Ishikawa (cell line): ENCODE measurements around the gene SEMA4C.
A peak's percentile ranks its signal among the peaks of the same experiment; 100 is the strongest.

ENCODE experiments used
- CEBPB ChIP-seq: IDR thresholded peaks from 2 replicates; pipeline ENCODE4 v1.6.1; 2012
- CREB1 ChIP-seq: IDR thresholded peaks from 2 replicates; pipeline ENCODE4 v1.6.1; 2012; ENCODE audit warnings: low read depth
- EGR1 ChIP-seq: IDR thresholded peaks from 2 replicates; pipeline ENCODE4 v1.6.1; 2012
- EP300 ChIP-seq: IDR thresholded peaks from 2 replicates; pipeline ENCODE4 v1.6.1; 2012; ENCODE audit warnings: borderline replicate concordance
- FOXM1 ChIP-seq: IDR thresholded peaks from 2 replicates; pipeline ENCODE4 v1.6.1; 2012; ENCODE audit warnings: low read depth, borderline replicate concordance
- MAX ChIP-seq: IDR thresholded peaks from 2 replicates; pipeline ENCODE4 v1.6.1; 2012
- NFIC ChIP-seq: IDR thresholded peaks from 2 replicates; pipeline ENCODE4 v1.6.1; 2012
- RAD21 ChIP-seq: IDR thresholded peaks from 2 replicates; pipeline ENCODE4 v1.6.1; 2012; ENCODE audit warnings: low read depth
- REST ChIP-seq: IDR thresholded peaks from 2 replicates; pipeline ENCODE4 v1.6.1; 2012; ENCODE audit warnings: low read depth, mild to moderate bottlenecking
- TAF1 ChIP-seq: IDR thresholded peaks from 2 replicates; pipeline ENCODE4 v1.6.1; 2012; ENCODE audit warnings: low read depth, mild to moderate bottlenecking
- TCF12 ChIP-seq: IDR thresholded peaks from 2 replicates; pipeline ENCODE4 v1.6.1; 2012; ENCODE audit warnings: low read depth
- TEAD4 ChIP-seq: IDR thresholded peaks from 2 replicates; pipeline ENCODE4 v1.6.1; 2012
- USF1 ChIP-seq: IDR thresholded peaks from 2 replicates; pipeline ENCODE4 v1.6.1; 2012
- YY1 ChIP-seq: IDR thresholded peaks from 2 replicates; pipeline ENCODE4 v1.6.1; 2012; ENCODE audit warnings: low read depth
- ZBTB7A ChIP-seq: IDR thresholded peaks from 2 replicates; pipeline ENCODE4 v1.6.1; 2012; ENCODE audit warnings: low read depth

SEMA4C gene

GRCh38 chr2:96816127-96816835, 53.6 kb downstream of the SEMA4C start, which contains the start of gene CNNM3:
TSS of gene CNNM3 (plus strand) at chr2:96816268. CDS start at chr2:96816278, 10 bp downstream.
- TF ChIP-seq REST (no peak), EGR1 (peak; percentile 65; the same call in 1 of the 2 replicates), TCF12 (peak; percentile 13; the same call in 1 of the 2 replicates), YY1 (peak; percentile 89), NFIC (no peak), FOXM1 (no peak), EP300 (peak; percentile 34; the same call in 1 of the 2 replicates), USF1 (no peak), TEAD4 (no peak), RAD21 (no peak), CEBPB (no peak), TAF1 (peak; percentile 60; the same call in 1 of the 2 replicates), ZBTB7A (peak; percentile 33), CREB1 (no peak), MAX (peak; percentile 21; the same call in 1 of the 2 replicates)

GRCh38 chr2:96815326-96816126, 54.4 kb downstream of the SEMA4C start:
- TF ChIP-seq TCF12 (no peak), RAD21 (no peak), FOXM1 (no peak), MAX (peak; percentile 47; the same call in 1 of the 2 replicates), EGR1 (no peak), TAF1 (no peak), EP300 (no peak), REST (no peak), ZBTB7A (peak; percentile 59), CREB1 (no peak), USF1 (no peak)

GRCh38 chr2:96813656-96814055, 56.2 kb downstream of the SEMA4C start:
- TF ChIP-seq CREB1: no peak
- no peak for TF ChIP-seq RAD21
- no peak for TF ChIP-seq MAX
- TF ChIP-seq EGR1: no peak
- no peak for TF ChIP-seq TEAD4

- no peak for TF ChIP-seq TCF12
- TF ChIP-seq CREB1: no peak
- no peak for TF ChIP-seq YY1
- TF ChIP-seq CEBPB: no peak
- TF ChIP-seq TEAD4: no peak
Observed at GRCh38 chr2:96811917-96812316, 58.0 kb downstream of the SEMA4C start.

- TF ChIP-seq CEBPB (no peak), TEAD4 (no peak), CREB1 (no peak), TCF12 (no peak), MAX (no peak), REST (no peak), EP300 (no peak), YY1 (no peak), FOXM1 (no peak), TAF1 (no peak), EGR1 (no peak), ZBTB7A (no peak)
Observed at GRCh38 chr2:96810783-96811192, 59.1 kb downstream of the SEMA4C start.
